ENCODE measurements around the gene THBS4.

The THBS4 gene

GRCh38 chr5:80052464-80052863 lies 17.3 kb downstream of the THBS4 start:
- no peaks in the 10 kb centered on the region for H4K20me1 ChIP-seq (ENCODE audit: insufficient read depth, low read length)

GRCh38 chr5:80054682-80055081 lies 19.5 kb downstream of the THBS4 start:
- H3K27me3 ChIP-seq (replicated peaks; ENCODE audit: insufficient read depth, low read length): no peaks in the 10 kb centered on the region
- H3K4me2 ChIP-seq (ENCODE audit: low read depth, low read length): no peak overlapping the region
- H3K9me3 ChIP-seq (replicated peaks; ENCODE audit: insufficient read depth, low read length): no peaks in the 10 kb centered on the region
- no peak for DNase-seq
- H3F3A ChIP-seq (ENCODE audit: insufficient read depth, low read length): no peaks in the 10 kb centered on the region
- no peaks in the 10 kb centered on the region for H3K4me1 ChIP-seq (ENCODE audit: low read length)
- H3K79me2 ChIP-seq (ENCODE audit: low read length): no peaks in the 10 kb centered on the region
- TF ChIP-seq EZH2 (optimal IDR thresholded peaks at IDR 0.05; ENCODE audit: low read depth, low read length): no peak
- TF ChIP-seq EZH2phosphoT487 (IDR thresholded peaks at IDR 0.05; ENCODE audit: low read length): no peak
- TF ChIP-seq CTCF (IDR thresholded peaks at IDR 0.05; ENCODE audit: low read length): no peak
- H3K9me2 ChIP-seq (replicated peaks; ENCODE audit: insufficient read depth, low read length): no peaks in the 10 kb centered on the region
- H3K27ac ChIP-seq (ENCODE audit: low read length): no peak overlapping the region
- no peaks in the 10 kb centered on the region for H4K20me1 ChIP-seq (ENCODE audit: insufficient read depth, low read length)
- no peaks in the 10 kb centered on the region for H3K36me3 ChIP-seq (replicated peaks; ENCODE audit: insufficient read depth, low read length)
- H3K9ac ChIP-seq (ENCODE audit: low read length): no peak overlapping the region
- H3K4me3 ChIP-seq (ENCODE audit: low read length): no peak overlapping the region
- no peak overlapping the region for H2AFZ ChIP-seq (ENCODE audit: low read length)

More at GRCh38 chr5:80052464-80052863, 17.3 kb downstream of the THBS4 start:
- H3K9me3 ChIP-seq (replicated peaks; ENCODE audit: insufficient read depth, low read length): no peaks in the 10 kb centered on the region
- no peaks in the 10 kb centered on the region for H3F3A ChIP-seq (ENCODE audit: insufficient read depth, low read length)
- H3K27me3 ChIP-seq (replicated peaks; ENCODE audit: insufficient read depth, low read length): no peaks in the 10 kb centered on the region
- TF ChIP-seq CTCF (IDR thresholded peaks at IDR 0.05; ENCODE audit: low read length) (no peak), EZH2 (optimal IDR thresholded peaks at IDR 0.05; ENCODE audit: low read depth, low read length) (no peak), EZH2phosphoT487 (IDR thresholded peaks at IDR 0.05; ENCODE audit: low read length) (no peak)
- H3K36me3 ChIP-seq (replicated peaks; ENCODE audit: insufficient read depth, low read length): no peaks in the 10 kb centered on the region
- no peaks in the 10 kb centered on the region for H3K79me2 ChIP-seq (ENCODE audit: low read length)
- no peak overlapping the region for H2AFZ ChIP-seq (ENCODE audit: low read length)
- no peak overlapping the region for H3K9ac ChIP-seq (ENCODE audit: low read length)
- H3K27ac ChIP-seq (ENCODE audit: low read length): no peak overlapping the region
- DNase-seq: no peak
- H3K4me2 ChIP-seq (ENCODE audit: low read depth, low read length): no peak overlapping the region
- no peaks in the 10 kb centered on the region for H3K9me2 ChIP-seq (replicated peaks; ENCODE audit: insufficient read depth, low read length)
- no peak overlapping the region for H3K4me3 ChIP-seq (ENCODE audit: low read length)
- no peaks in the 10 kb centered on the region for H3K4me1 ChIP-seq (ENCODE audit: low read length)

GRCh38 chr5:80055491-80056170 lies 20.5 kb downstream of the THBS4 start:
- Histone ChIP-seq H3K4me2 (ENCODE audit: low read depth, low read length) (no peak overlapping the region), H3K4me1 (ENCODE audit: low read length) (no peaks in the 10 kb centered on the region), H3K36me3 (replicated peaks; ENCODE audit: insufficient read depth, low read length) (no peaks in the 10 kb centered on the region), H3K9me3 (replicated peaks; ENCODE audit: insufficient read depth, low read length) (no peaks in the 10 kb centered on the region), H3K4me3 (ENCODE audit: low read length) (no peak overlapping the region), H4K20me1 (ENCODE audit: insufficient read depth, low read length) (no peaks in the 10 kb centered on the region), H3K79me2 (ENCODE audit: low read length) (no peaks in the 10 kb centered on the region), H2AFZ (ENCODE audit: low read length) (no peak overlapping the region), H3K27me3 (replicated peaks; ENCODE audit: insufficient read depth, low read length) (no peaks in the 10 kb centered on the region), H3F3A (ENCODE audit: insufficient read depth, low read length) (no peaks in the 10 kb centered on the region), H3K27ac (ENCODE audit: low read length) (no peak overlapping the region), H3K9me2 (replicated peaks; ENCODE audit: insufficient read depth, low read length) (no peaks in the 10 kb centered on the region), H3K9ac (ENCODE audit: low read length) (no peak overlapping the region)
- no peak for DNase-seq
- no peak for TF ChIP-seq EZH2phosphoT487 (IDR thresholded peaks at IDR 0.05; ENCODE audit: low read length)
- TF ChIP-seq EZH2 (optimal IDR thresholded peaks at IDR 0.05; ENCODE audit: low read depth, low read length): no peak
- TF ChIP-seq CTCF (IDR thresholded peaks at IDR 0.05; ENCODE audit: low read length): no peak
